A673 (cell line): ENCODE data around the gene EML1.

ENCODE experiments used
- EZH2 ChIP-seq: fragments of 200-600 bp; sonication (generic); IDR thresholded peaks from 2 replicates; pipeline ENCODE4 v1.6.1; 2017; ENCODE audit warnings: borderline replicate concordance, low read depth, mild to moderate bottlenecking, mixed read lengths, antibody characterized with exemption, low read length; ENCODE audit not compliant: poor library complexity, severe bottlenecking
- TF ChIP-seq, protein P1 (sequence below): fragments of 300-800, 200-600 bp; sonication (generic); conservative IDR thresholded peaks from 2 replicates; pipeline ENCODE4 v1.5.1; 2017; ENCODE audit warnings: low read depth, mild to moderate bottlenecking, antibody characterized with exemption, low read length, moderate library complexity, mixed read lengths

DNA sequence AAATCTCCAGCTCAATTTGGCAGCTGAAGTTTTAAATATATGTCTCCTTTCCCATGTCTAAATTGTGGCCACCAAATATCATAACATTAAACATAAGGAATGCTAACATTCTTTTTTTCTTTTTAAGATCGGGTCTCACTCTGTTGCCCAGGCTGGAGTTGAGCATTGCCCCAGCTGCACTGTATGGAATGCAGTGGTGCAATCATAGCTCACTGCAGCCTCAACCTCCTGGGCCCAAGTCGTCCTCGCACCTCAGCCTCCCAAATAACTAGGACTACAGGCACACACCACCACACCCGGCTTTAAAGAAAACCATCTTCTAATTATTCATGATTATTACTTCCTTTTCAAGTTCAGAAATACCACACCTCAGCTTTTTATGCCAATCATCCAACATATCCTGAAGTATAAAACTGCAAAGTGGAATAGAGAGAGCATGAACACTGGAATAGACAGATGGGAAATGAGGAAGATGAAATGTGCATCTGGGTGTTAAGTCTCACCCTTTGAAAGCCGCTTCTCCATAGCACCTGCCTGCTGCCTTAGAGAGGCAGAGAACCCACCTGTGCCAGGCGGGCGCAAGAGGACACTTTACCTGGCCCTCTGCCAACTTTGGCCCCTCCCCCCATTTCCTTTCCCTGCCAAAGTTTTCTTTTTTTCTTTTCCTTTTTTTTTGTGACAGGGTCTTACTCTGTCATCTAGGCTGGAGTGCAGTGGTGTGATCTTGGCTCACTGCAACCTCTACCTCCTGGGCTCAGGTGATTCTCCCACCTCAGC is 2.8 kb upstream of the EML1 start:
- TF ChIP-seq, protein P1, sequence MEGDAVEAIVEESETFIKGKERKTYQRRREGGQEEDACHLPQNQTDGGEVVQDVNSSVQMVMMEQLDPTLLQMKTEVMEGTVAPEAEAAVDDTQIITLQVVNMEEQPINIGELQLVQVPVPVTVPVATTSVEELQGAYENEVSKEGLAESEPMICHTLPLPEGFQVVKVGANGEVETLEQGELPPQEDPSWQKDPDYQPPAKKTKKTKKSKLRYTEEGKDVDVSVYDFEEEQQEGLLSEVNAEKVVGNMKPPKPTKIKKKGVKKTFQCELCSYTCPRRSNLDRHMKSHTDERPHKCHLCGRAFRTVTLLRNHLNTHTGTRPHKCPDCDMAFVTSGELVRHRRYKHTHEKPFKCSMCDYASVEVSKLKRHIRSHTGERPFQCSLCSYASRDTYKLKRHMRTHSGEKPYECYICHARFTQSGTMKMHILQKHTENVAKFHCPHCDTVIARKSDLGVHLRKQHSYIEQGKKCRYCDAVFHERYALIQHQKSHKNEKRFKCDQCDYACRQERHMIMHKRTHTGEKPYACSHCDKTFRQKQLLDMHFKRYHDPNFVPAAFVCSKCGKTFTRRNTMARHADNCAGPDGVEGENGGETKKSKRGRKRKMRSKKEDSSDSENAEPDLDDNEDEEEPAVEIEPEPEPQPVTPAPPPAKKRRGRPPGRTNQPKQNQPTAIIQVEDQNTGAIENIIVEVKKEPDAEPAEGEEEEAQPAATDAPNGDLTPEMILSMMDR = no peak
- TF ChIP-seq EZH2 = no peak
